Epithelial cell of alveolus of lung (primary cell): ENCODE results near the gene MAGEB5. TPM values are rescaled to one million over a fixed set of nuclear protein-coding genes. Genes with fewer than 3 reads are reported as not detected.

ENCODE experiments used
- total RNA-seq: library from RNA; depleted of rRNA; stranded (reverse); fragments of >200 nt; gene quantifications from 2 replicates; pipeline ENCODE4 v1.2.1, GENCODE V29; 2015

The MAGEB5 gene
- not detected in 2 replicates for total RNA-seq

GRCh38 chrX:26215869-26216268 is at the start of gene MAGEB5:
TSS of gene MAGEB5 (plus strand) at chrX:26216169. CDS start at chrX:26217302, 1,133 bp downstream.

GRCh38 chrX:26192204-26192603 is 23.8 kb upstream of the MAGEB5 start, which contains the start of gene MAGEB6:
TSS of gene MAGEB6 (plus strand) at chrX:26192440. CDS start at chrX:26193847, 1,407 bp downstream.

Other genes starting within 250 kb of the MAGEB5 start
- gene MAGEB18, start 77.8 kb upstream of the MAGEB5 start, total RNA-seq, result not detected in 2 replicates
- gene MAGEB6B, start 55.6 kb upstream of the MAGEB5 start, total RNA-seq, result not detected in 2 replicates
- not detected in 2 replicates for gene MAGEB6, start 23.7 kb upstream of the MAGEB5 start, total RNA-seq